Stimulated activated CD4-positive, alpha-beta T cell treated with anti-CD3 and anti-CD28 coated beads, TNF-alpha, amount 100 ng/mL, for 1 hour (primary cell): Measurements from ENCODE around the gene CDC37.

ENCODE experiments used
- DNase-seq, 3 donors: peaks; one replicate each; pipeline ENCODE4 v3.0.0-alpha.2; 2020; ENCODE audit warnings: low read depth in 3 of 3, low spot score in 1 of 3

CDC37 gene

GRCh38 chr19:10403137-10404021 lies at the start of gene CDC37:
Gene CDC37, minus strand, starts transcription at chr19:10403542. Its CDS starts 63 bp downstream, at chr19:10403479.
- peak; percentile 90 to 98 (median 94) for DNase-seq

DNA sequence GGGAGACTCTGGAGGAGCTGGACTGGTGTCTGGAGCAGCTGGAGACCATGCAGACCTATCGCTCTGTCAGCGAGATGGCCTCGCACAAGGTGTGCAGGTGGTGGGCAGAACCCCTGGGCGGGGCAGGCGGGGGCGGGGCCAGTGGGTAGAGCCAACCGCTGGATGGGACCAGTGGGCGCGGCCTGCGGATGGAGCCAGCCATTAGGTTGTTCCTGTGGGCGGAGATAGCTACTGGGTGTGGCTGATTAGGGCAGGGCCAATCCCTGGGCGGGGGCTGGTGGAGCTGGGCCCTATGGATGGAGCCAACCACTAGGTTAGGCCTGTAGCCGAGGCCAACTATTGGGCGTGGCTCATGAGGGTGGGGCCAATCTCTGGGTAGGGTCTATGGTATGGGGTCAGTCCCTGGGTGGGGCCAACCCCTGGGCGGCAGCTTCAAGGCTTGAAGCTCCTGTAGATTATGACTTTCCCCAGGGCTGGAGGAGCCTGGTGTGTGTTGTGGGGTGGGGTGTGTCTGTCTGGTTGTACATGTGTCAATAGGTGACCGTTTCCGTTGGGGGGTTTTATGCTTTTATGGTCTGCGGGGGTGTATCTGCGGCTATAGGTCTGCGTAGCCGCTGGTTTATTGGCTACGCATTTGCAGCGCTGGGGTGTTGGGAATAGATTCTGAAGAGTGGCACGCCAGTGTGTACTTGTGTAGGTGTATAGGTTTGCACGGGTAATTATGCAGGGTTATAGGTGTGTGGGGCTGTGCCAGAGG lies 47.7 kb upstream of the CDC37 start:
- DNase-seq = no peak

- DNase-seq = no peak
Observed at GRCh38 chr19:10450191-10450852, 47.0 kb upstream of the CDC37 start.

DNA sequence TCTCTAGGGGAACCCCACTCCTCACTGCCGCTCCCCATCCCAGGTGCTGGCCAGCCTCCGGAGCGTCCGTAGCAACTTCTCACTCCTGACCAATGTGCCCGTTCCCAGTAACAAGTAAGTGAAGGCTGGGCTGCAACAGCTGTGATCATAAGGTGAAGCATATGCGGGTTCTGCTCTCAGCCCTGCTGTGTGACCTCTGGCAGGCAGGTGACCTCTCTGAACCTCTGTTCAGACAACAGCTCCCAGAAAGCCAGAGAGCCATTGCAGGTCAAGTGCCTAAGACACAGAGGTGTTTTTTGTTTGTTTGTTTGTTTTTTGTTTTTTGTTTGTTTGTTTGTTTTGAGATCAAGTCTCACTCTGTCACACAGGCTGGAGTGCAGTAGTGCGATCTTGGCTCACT lies 45.7 kb upstream of the CDC37 start:
- no peak for DNase-seq

DNA sequence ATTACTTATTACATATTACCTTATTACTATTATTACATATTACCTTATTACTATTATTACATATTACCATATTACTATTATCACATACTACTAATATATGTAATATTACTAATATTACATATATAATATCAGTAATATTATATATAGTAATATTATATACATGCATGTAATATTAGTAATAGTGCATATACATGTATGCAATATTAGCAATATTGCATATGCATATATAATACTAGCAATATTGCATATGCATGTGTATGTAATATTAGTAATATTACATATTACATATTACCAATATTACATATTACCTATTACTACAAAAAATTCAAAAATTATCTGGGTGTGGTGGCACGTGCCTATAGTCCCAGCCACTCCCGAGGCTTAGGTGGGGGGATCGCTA lies 39.4 kb upstream of the CDC37 start:
- DNase-seq = no peak

- DNase-seq = no peak
Observed at GRCh38 chr19:10439588-10439987, 36.2 kb upstream of the CDC37 start.

DNA sequence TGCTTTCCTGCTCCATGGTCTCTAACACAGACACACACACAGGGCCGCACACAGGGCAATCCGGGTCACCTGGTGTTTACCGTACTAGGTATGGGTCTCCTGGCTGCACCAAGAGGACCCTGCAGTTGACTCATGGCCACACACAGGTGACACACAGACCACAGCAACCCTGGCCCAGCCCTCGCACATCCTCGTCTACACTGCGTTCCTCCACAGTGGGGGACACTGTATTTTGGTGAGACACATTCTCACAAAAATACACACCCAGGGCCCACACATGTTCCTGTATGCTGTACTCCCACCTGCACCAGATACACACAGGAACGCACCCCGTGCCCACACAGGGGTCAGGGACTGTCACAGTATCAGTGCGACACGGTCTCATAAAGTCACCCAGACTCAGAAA lies 29.8 kb upstream of the CDC37 start:
- DNase-seq = no peak

GRCh38 chr19:10432736-10433130 lies 29.4 kb upstream of the CDC37 start:
- no peak for DNase-seq

- DNase-seq = no peak
Observed at GRCh38 chr19:10431943-10432735, 28.8 kb upstream of the CDC37 start.

GRCh38 chr19:10431254-10431942 lies 28.1 kb upstream of the CDC37 start:
- no peak for DNase-seq

DNA sequence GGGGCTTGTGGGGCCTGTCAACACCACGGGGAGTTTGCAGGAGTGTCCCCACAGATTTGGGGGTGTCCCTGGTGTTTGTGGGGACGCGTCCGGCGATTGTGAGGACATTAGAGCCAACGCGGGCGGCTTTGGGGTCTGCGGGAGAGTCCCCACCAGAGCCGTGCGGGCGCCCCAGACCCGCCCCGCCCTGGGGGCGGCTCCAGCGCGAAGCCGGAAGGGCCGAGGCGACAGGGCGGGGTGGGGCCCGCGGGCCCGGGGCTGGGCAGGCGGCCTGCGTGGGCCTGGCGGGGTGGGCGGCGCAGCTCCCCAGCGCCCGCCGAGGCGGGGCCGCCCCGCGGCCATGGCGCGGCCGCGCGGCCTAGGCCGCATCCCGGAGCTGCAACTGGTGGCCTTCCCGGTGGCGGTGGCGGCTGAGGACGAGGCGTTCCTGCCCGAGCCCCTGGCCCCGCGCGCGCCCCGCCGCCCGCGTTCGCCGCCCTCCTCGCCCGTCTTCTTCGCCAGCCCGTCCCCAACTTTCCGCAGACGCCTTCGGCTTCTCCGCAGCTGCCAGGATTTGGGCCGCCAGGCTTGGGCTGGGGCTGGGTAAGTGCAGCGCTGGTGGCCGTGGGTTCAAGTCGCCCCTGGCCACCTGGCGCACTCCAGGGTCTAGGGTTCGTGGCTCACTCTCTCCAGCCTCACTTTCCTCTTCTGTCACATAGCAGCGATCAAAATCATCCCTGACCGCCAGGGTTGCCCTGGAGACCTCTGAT lies 27.3 kb upstream of the CDC37 start:
- no peak for DNase-seq

DNA sequence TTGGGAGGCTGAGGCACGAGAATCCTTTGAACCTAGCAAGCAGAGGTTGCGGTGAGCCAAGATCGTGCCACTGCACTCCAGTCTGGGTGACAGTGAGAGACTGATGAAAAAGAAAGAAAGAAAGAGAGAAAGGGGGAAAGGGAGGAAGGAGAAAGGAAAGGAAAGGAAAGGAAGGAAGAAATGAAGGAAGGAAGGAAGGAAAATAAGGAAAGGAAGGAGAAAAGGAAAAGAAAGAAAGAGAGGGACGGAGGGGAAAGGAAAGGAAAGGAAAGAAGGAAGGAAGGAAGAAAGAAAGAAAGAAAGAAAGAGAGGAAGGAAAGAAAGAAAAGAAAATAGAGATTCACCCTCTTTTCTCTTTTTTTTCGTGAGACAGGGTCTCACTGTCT lies 25.6 kb upstream of the CDC37 start:
- no peak for DNase-seq

DNA sequence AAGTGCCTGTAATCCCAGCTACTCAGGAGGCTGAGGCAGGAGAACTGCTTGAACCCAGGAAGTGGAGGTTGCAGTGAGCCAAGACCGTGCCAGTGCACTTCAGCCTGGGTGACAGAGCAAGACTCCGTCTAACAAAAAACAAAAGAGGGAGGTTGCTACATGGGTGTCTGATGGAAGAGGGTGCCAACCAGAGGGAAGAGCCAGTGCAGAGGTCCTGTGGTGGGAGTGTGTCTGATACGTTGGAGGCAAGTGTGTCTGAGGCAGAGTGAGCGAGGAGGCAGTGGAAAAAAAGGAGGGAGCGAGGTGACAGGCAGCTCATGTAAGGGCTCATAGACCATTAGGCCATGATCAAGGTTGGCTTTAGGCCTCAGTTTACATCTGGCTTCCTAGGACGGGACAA lies 23.8 kb upstream of the CDC37 start:
- no peak for DNase-seq

GRCh38 chr19:10424011-10424637 lies 20.8 kb upstream of the CDC37 start:
- DNase-seq = peak in 1 of 3 donors; percentile 63

GRCh38 chr19:10422846-10423245 lies 19.5 kb upstream of the CDC37 start:
- DNase-seq = no peak

DNA sequence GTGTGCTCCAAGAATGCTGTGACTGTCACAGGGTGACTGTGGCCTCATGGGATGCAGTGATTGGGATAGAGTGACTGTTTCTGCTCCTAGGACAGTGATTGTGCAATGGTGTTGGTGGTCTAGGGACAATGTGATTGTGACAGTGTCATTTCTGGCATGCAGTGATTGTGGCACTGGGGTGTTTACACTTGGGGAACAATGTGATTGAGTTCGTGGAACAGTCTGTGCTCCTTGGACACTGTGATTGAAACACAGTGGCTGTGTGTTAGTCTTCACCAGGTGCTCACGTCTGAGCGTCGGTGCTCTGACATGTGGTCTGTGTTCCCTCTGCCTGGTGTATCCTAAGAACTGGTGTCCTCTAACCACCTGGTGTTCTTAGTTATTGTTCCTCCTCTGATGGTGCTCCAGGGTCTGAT lies 18.7 kb upstream of the CDC37 start:
- no peak for DNase-seq

GRCh38 chr19:10421240-10422045 lies 18.1 kb upstream of the CDC37 start:
- no peak for DNase-seq

DNA sequence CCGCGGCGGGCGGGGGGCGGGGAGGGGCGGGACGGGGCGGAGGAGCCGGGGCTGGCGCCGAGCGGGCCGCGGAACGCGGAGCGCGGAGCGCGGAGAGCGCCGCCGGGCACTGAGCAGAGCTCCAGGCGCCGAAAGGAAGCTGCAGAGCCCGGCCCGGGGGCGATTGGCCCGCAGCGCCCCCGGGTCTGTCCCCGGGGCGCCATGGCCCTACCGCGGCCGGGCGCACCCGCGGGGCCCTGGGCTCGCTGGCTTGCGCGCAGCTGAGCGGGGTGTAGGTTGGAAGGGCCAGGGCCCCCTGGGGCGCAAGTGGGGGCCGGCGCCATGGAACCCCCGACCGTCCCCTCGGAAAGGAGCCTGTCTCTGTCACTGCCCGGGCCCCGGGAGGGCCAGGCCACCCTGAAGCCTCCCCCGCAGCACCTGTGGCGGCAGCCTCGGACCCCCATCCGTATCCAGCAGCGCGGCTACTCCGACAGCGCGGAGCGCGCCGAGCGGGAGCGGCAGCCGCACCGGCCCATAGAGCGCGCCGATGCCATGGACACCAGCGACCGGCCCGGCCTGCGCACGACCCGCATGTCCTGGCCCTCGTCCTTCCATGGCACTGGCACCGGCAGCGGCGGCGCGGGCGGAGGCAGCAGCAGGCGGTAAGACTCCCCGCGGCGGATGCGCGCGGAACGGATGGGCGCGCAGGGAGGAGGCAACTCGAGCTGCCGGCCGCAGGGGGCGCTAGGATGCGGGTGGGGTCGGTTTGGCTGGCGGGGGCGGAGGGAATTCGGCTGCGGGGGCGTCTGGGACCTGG lies 17.3 kb upstream of the CDC37 start, which contains the start of gene PDE4A:
Gene PDE4A, plus strand, starts transcription at position 95 of the 796 bp plus-strand sequence. Its CDS starts 227 bp downstream, at position 322.
- DNase-seq = no peak
